T-helper 2 cell treated with Interferon-gamma antibody and Interleukin-4, amounts not matched to agents 100 ng/mL and 5 ng/mL, for 36 hours (primary cell): ENCODE measurements around the gene CELSR3. TPM values are rescaled to one million over a fixed set of nuclear protein-coding genes. Genes with fewer than 3 reads are reported as not detected.

Experiments used
- intact Hi-C: fragments of 100-400 bp; cut with micrococcal nuclease; formaldehyde crosslinking; loops from one replicate; pipeline ENCODE4 v1.15.1; 2023
- total RNA-seq: library from RNA; stranded (reverse); gene quantifications from 2 replicates; pipeline ENCODE4 v1.2.3, GENCODE V29; 2022

Gene CELSR3
- total RNA-seq, 1 donor from 2014 or later, result 11.2 TPM

DNA sequence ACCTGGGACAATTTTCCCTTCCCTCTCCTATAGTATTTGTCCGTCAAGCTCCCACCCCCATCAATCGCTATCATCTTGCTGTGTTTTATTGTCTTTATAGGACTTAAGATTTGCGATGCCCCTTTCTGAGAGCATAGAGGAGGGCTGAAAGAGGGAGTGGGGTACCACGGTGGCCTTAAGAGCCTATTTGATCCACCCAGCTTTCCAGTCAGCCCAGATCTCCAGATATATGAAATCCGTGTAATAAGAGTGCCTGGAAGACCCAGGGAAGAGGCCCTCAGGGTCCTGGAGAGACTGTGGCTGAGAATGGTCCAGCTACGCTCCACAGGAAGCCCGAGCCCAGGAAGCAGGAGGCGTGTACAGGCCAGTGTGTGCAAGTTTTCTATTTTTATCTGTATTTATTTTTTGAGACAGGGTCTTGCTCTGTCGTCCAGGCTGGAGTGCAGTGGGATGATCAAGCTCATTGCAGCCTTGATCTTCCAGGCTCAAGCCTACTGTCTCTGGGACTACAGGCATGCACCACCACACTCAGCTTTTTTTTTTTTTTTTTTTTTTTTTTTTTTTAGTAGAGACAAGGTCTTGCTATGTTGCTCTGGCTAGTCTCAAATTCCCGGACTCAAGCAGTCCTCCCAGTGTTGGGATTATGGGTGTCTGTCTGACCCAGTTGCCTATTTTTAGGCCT lies 24.0 kb upstream of the CELSR3 start:
- intact Hi-C loops, result no loop called here

DNA sequence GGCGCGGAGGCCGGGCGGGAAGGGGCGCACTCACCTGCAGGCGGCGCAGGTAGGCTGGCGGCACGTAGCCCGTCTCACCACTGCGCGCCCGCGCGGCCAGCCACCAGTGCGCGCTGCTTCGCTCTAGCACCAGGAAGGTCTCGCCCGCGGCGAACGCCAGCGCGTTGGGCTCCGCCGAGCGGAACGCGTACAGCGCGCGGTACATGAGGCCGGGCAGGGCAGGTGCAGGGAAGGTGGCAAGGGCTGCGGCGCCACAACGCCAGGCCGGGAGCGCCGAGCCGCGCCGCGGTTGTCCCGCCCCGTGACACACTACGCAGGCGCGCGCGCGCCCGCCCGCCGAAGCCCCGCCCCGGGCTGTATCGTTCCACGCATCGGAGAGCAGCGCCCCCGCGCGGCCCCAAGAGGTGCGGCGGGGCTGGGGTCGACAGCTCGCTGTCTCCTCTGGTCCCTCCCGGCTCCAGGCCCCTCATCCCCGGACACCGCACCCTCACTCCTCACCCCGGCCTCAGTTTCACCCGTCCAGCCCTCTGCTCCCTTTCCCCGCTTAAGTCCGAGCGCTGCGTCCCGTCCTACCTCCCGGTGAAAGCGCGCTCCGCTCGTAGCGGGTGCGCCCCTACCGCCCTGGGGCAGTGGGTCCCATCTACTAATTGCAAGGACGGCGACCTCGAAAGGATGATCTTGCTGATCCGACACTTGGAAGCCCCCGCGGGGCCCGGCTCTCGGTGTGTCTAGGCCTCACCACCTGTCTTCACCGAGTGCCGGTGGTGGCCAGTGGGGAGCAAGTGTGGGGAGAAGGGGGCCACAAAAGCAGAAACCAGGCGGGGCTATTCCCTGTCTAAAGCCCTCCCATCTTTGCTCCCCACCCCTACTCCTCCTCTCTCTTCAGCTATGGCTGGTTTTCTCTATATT lies 23.2 kb upstream of the CELSR3 start, which contains the start of gene NCKIPSD:
Gene NCKIPSD (minus strand): TSS at position 313 of the 909 bp plus-strand sequence. CDS start 108 bp downstream, at position 205.
- intact Hi-C loops, result loop anchor here (1.0 to 2.0 kb wide), 4 partner anchors 21 to 77 kb away; partner anchors contain the start of genes IP6K2, SLC26A6 and UQCRC1

DNA sequence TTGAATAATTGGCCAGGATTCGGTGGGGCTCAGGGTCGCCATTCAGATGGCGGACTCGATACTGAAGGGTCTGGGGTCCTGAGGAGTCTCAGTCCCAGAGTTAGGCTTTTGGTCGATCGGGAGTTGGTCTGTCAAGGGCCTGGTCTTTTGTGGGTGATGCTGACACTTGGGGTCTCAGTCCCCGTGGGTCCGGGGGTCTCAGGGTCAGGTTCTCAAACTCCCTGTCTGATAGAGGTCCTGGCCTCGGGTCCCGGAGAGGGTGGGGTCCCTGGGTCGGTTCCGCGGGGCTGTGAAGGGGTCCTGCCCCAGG lies 22.6 kb upstream of the CELSR3 start:
- intact Hi-C loops, result loop anchor here (1.0 to 2.0 kb wide), 4 partner anchors 20 to 76 kb away; partner anchors contain the start of genes IP6K2, SLC26A6 and UQCRC1

DNA sequence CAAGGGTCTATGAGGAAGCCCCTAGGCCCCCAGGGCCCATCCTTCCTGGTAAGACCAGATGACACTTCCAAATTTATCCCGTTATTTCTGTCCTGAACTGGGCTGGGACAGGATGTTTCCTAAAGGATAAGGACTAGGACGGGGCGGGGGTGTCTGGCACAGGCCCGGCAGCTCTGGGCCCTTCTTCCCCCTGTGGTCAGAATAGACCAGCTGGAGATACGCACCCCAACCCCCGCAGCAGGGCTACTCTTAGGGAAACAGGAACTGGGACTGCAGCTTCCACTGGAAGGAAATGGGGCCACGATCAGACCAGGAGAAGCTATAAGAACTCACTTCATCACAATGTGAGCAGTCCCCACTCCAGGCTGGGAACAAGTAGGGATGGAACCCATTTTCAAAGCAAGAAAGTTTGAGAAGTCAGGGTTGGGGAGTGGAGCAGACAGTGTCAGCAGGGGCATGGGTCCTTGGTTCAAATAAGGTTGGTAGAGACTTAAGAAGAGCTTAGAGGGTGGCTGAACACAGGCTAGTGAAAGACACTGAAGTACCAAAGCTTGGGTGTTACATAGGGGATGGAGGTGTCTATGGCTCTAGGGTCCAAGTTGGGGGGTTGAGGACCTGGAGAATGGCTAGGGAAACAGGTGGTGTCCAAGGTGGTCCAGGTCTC lies 21.9 kb upstream of the CELSR3 start:
- intact Hi-C loops, result loop anchor here (1.0 to 2.0 kb wide), 4 partner anchors 20 to 75 kb away; partner anchors contain the start of genes IP6K2, SLC26A6 and UQCRC1

DNA sequence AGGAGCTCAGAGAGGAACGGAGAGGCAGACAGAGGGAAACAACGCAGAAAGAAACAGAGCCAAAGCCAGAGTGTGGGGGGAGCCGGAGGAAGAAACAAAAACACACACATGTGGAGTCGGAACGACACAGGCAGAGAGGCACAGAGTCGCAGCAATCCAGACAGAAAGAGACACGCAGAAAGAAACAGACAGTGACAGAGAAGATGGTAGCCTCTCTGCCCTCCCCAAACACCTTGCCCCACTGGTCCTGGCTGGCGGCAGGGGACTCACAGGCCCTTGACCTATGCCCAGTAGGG lies 21.3 kb upstream of the CELSR3 start:
- intact Hi-C loops, result loop anchor here (2.0 kb wide), 1 partner anchor 19 kb away; no protein-coding TSS in a partner anchor

DNA sequence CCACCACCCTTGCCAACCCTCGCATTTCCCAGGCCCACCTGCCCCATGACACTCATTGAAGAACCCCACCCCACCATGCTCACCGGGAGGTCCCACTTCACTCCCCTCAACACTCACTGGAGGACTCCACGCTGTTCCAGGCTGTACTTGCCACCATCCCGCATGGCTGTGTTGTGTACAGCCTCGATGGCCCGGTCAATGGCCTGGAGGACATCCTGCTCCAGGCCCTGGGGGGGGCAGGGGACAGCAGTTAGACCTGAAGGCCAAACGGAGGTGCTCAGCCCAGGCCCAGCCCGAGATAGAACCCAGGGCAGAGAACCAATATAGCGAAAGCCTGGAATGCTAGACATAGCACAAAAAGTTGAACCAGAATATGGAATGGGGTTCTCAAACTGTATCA lies 20.1 kb upstream of the CELSR3 start:
- intact Hi-C loops, result no loop called here

DNA sequence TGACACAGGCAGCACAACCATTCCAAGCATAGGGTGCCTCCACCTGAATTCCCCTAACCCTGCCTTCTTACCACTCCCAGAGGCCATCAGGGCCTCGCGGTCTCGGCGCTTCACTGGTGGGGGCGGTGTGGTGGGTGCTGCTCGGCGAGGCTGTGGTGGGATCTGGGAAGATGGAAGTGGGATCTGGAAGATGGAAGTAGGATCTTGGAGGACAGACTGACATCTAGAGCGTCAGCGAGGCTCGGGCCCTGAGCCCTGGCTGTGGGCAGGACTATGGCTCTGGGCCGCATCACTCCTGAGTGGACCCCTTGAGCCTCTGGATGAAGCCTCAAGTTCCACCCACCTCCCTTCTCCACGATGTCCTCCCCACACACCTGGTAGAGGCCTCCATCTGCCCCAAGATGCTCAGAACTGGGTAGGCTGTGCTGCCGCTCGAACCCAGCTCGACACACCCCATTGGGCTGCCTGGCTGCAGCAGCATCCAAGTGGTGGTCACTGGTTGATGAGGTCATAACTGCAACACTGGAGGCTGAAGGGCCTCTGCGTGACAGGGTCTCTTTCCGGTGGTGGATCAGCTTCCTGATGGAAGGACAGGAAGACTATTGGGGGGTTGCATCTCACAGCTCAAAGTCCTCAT lies 19.4 kb upstream of the CELSR3 start:
- intact Hi-C loops, result no loop called here

DNA sequence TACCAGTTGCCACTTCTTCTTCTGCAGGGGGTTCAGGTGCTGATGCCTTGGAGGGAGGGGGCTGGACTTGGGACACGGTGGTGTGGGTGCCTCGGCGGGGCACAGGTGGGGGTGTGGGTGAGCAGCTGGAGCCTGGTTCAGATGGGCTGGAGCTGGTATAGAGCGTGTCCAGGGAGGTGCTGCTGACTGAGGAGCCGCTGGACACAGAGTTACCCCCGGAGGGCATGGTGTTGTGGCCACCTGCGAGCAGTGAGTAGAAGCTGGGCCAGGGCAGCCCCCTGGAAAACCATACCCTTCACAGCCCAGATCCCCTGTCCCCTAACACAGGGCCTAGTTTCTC lies 18.8 kb upstream of the CELSR3 start:
- intact Hi-C loops, result no loop called here

DNA sequence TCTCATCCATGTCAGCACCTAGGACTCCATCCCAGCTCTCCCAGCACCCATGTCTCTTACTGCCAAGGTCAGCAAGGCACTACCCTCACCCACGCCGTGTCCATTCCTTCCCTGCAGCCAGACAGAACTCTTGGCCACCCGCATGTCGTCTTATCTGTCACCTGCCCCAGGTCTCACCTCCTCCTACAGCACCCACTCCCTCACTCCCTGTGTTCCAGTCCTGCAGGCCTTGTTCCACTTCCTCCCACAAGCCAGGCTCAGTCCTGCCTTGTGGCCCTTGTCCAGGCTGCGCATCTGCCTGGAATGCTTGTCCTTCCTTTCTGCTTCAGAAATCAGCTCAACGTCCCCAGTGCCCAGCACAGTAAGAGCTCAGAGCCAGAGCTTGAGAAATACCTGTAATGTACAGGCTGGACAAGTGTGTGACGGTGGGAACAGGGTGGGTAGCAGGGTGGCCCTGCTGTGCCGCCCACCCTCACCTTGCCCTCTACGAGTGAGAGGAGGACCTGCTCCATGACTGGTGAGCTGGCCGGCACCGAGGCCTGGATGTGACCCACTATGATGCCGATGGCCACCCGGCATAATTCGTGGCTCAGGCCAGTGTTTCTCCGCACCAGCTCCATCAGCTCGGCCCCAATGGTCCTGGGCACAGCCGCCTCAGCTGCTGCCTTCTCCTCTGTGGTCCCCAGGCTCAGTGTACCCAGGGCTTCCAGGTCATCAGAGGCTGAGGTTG lies 18.3 kb upstream of the CELSR3 start:
- intact Hi-C loops, result no loop called here

DNA sequence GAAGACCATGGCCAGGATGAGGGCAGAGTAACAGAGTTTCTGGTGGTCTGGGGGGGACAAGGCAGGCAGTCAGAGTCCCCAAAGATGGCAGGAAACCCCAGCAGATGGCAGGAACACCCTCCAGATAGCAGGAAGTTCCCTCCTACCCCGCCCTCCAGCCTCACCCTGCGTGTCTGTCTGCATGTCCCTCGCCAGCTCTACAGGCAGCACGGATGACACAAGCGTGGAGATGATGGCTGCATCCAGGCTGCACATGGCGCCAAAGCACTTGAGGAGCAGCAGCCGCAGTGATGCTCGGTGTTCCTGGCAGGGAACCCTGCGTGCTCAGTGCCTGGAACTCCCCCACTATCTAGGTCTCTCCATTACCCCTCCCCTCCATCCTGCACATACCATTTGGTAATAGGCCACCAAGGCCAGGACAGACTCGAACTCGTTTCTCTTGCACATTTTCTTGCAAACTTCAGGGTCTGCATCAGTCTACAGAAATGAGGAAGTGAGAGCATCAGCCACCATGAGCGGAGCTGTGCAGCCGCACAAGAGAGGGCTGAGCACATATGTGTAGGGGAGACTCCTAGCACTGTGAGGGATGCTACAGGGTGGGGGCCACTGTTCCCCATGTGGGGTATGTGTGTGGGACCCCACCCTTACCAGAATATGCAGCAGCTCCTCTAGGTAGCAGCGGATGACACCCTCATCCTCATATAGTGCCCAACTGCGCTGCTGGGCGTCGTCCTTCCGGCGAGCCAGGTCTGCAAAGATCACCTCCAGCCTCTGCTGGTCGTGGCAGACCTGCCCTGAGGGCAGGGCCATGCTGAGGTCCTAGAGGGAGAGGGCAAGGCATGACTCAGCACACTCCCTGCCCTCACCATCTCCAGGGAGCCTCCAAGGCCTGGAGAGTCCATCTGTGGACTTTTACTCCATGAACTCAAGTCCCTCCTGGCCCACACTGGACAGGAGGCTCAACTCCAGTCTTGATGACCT lies 17.0 kb upstream of the CELSR3 start:
- intact Hi-C loops, result no loop called here

DNA sequence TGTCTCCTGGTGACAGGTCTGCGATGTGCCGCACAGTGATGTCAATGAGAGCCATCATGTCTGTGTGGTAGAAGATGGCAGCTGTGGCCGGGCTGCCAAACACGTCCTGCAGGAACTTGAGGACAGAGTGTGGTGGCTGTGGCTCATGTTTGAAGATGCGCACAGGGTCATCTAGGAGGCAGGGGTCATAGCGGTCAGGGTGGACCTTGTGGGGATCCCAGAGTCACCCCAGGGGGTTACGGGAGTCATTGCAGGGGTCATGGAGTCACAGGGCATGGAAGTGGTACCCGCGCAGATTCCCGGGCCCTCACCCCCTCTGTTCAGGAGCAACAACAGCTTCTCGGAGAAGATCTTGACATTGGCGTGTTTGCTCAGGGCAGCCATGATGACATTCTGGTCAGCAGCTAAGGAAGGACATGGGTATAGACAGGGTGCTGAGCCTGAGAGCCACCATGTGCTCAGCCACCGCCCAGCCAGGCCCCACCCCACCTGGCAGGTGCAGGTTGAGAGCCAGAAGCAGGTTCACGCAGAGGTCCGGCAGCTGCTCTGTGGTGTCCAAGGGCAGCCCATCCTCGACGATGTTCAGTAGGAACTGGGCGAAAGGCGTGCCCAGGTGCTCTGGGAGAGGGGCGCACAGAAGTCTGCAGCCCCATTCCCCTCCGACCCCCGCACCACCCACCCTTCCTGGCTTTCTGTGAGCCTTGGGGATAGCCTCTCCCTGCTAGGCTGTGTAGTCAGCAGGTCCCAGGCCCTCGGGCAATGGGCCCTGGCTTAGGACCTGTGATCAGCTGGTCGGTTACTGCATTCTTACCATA lies 16.1 kb upstream of the CELSR3 start:
- intact Hi-C loops, result no loop called here

DNA sequence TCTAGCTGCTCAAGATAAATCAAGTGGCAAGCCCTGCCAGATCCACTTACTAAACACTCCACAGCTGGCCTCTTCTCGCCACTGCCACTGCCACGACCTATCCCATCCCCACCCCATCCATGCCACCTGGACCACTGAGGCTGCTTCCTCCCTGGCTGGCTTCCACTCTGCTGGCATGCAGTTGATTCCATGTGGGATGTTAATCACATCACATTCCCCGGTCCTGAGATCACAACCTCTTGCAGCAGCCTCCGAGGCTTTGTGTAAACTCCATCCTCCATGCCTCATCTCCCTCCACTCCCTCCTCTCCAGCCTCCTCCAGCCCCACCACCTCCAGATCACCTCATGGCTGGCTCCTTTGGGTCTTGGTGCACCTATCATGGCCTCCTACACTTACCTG lies 15.4 kb upstream of the CELSR3 start:
- intact Hi-C loops, result no loop called here

DNA sequence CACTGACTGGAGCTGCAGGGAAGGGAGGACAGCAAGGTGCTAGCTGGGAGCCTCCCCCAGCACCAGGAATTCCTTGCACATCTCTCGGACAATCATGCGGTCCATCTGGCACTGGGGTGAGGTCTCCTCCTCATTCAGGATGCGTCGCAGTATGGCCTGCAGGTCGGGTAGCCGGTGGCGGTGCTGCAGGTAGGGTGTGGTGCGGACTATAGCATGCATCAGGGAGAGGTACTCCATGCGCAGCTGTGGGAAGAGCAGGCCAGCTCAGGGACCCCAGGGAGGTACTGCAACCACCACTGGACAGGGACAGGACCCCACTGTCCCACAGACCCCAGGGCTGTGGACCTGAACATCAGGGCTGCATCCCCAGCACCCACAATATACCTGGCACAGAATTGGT lies 11.8 kb upstream of the CELSR3 start:
- intact Hi-C loops, result no loop called here

DNA sequence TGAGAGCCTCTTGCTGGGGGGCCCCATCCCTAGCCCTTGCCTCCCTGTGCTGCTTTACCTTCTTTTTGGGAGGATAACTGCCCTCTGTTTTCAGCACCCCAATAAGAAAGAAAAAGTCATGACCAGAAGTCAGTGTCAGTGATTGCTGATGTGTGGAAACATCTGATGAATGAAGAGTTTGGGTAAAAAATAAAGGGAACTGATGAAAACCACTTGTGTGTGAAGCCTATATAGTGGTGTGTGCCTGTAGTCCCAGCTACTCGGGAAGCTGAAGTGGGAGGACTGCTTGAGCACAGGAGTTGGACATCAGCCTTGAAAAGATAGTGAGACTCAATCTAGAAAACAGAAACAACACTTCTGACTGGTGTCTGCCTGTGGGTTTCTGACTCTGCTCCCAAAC lies 9.8 kb upstream of the CELSR3 start:
- intact Hi-C loops, result no loop called here

DNA sequence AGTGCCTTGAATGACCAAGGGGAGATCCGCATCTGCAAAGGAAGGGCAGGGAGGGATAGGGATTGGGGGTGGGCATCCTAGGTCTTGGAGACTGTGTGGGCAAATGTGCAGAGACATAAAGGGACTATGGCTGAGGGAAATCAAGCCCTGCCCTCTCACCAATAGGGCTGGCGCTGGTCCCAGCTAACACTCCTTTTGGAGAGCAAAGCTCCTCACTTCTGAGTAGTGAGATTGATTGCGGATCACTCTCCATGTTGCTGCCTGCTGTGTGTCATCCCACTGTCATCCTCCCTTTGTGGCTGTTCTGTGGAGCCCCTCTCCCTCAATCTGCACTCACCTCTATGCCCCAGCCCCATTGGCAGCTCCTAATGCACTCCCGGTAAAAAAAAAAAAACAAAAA lies 2.2 kb upstream of the CELSR3 start:
- intact Hi-C loops, result loop anchor here (2.0 kb wide), 1 partner anchor 20 kb away; the partner anchor contains the start of gene NCKIPSD

DNA sequence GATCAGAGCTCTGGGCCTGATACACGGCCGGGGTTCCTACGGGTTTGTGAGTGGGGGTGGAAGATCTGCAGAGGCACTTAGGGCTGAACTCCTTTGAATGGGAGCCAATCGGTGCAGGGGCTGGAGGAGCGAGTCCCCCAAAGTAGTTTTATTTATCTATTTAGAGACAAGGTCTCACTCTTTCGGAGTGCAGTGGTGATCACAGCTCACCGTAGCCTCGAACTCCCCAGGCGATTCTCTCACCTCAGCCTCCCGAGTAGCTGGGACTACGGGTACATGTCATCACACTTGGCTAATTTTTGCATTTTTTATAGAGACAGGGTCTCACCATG lies 1.6 kb upstream of the CELSR3 start:
- intact Hi-C loops, result loop anchor here (2.0 kb wide), 1 partner anchor 21 kb away; the partner anchor contains the start of gene NCKIPSD

DNA sequence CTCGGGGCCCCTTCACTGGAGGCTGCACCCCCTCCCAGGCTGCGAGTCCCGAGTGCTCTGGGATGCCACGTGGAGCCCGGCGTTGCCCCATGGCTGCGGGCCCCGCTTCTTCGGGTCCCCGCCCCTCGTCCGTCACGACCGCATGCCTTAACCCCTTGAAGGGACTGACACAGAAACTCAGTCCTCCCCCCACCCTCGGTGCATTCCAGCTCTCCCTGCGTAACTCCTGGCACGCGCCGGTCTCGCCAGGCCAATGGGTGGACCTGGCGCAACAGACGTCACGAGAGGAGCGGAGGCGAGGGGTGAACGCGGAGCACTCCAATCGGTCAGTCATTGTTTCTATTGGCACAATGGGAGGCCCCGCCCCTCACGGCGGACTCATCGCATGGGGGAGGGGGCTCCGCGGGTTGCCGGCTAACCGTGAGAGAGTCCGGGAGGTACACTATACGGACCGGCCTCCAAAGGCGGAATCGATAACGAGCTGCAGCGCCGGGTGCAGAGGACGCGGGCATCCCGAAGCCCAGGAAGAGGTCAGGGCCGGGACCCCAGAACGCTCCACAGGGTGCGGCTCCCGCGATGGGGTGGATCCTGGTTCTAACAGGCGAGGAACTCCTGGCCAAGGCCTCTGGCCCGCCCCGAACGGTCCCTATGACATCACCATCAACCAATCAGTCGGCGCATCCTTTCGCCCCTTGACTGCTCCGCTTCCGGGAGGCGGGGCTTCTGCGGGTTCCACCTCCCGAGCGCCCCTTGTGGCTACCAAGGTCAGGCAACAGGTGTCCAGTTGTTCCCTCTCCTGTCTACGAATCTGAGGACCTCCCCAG lies 1.0 kb upstream of the CELSR3 start:
- intact Hi-C loops, result loop anchor here (2.0 kb wide), 2 partner anchors 21 to 53 kb away; partner anchors contain the start of genes IP6K2 and NCKIPSD
